H9 (cell line): ENCODE data around the gene SIDT2. TPM values are rescaled to one million over a fixed set of nuclear protein-coding genes. Genes with fewer than 3 reads are reported as not detected.

ENCODE experiments used
- DNase-seq: peaks from one replicate; pipeline ENCODE4 v3.0.0-alpha.2; 2017
- H2AFZ ChIP-seq: one replicate; pipeline ENCODE4 v1.6.1; 2013; ENCODE audit warnings: mild to moderate bottlenecking, low read length, control low read depth, moderate library complexity
- H2AK5ac ChIP-seq: 2 replicates; pipeline ENCODE4 v1.6.1; 2013; ENCODE audit warnings: low read length, control low read depth, mixed read lengths; ENCODE audit not compliant: insufficient read length
- H2BK120ac ChIP-seq: one replicate; pipeline ENCODE4 v1.6.1; 2013; ENCODE audit warnings: low read depth, mild to moderate bottlenecking, low read length, control low read depth, inconsistent platforms; ENCODE audit not compliant: poor library complexity, severe bottlenecking
- H2BK12ac ChIP-seq: 2 replicates; pipeline ENCODE4 v1.6.1; 2013; ENCODE audit warnings: low read length, control low read depth, mixed read lengths, low read depth; ENCODE audit not compliant: insufficient read length
- H2BK15ac ChIP-seq: 2 replicates; pipeline ENCODE4 v1.6.1; 2013; ENCODE audit warnings: low read depth, low read length, control low read depth
- H2BK20ac ChIP-seq: one replicate; pipeline ENCODE4 v1.6.1; 2013; ENCODE audit warnings: low read depth, mild to moderate bottlenecking, low read length, control low read depth, inconsistent platforms; ENCODE audit not compliant: poor library complexity, severe bottlenecking
- H2BK5ac ChIP-seq: 2 replicates; pipeline ENCODE4 v1.6.1; 2013; ENCODE audit warnings: low read length, control low read depth, mixed read lengths; ENCODE audit not compliant: insufficient read length
- H3K14ac ChIP-seq: 2 replicates; pipeline ENCODE4 v1.6.1; 2013; ENCODE audit warnings: low read length, control low read depth; ENCODE audit not compliant: insufficient read depth
- H3K18ac ChIP-seq: 2 replicates; pipeline ENCODE4 v1.6.1; 2013; ENCODE audit warnings: low read depth, mild to moderate bottlenecking, mixed read lengths, low read length, control low read depth; ENCODE audit not compliant: insufficient read length
- H3K23ac ChIP-seq: 2 replicates; pipeline ENCODE4 v1.6.1; 2013; ENCODE audit warnings: low read length, control low read depth, mixed read lengths, low read depth; ENCODE audit not compliant: insufficient read length
- H3K23me2 ChIP-seq: 2 replicates; pipeline ENCODE4 v1.6.1; 2013; ENCODE audit warnings: low read depth, mild to moderate bottlenecking, mixed read lengths, low read length, control low read depth; ENCODE audit not compliant: insufficient read length, poor library complexity, severe bottlenecking
- H3K27ac ChIP-seq: 2 replicates; pipeline ENCODE4 v1.5.1; 2013; ENCODE audit warnings: low read length, control low read depth, mixed read lengths, low read depth; ENCODE audit not compliant: insufficient read length
- H3K27me3 ChIP-seq: 2 replicates; pipeline ENCODE4 v1.6.1; 2013; ENCODE audit warnings: low read length, control low read depth, inconsistent platforms; ENCODE audit not compliant: insufficient read depth
- H3K4ac ChIP-seq: 2 replicates; pipeline ENCODE4 v1.6.1; 2013; ENCODE audit warnings: low read depth, mild to moderate bottlenecking, control low read depth, inconsistent platforms, low read length, moderate library complexity
- H3K4me1 ChIP-seq: 2 replicates; pipeline ENCODE4 v1.6.1; 2013; ENCODE audit warnings: low read length, control low read depth, inconsistent platforms; ENCODE audit not compliant: insufficient read depth
- H3K4me2 ChIP-seq: 2 replicates; pipeline ENCODE4 v1.6.1; 2013; ENCODE audit warnings: low read length, control low read depth, mixed read lengths; ENCODE audit not compliant: insufficient read length, insufficient read depth
- H3K56ac ChIP-seq: 2 replicates; pipeline ENCODE4 v1.6.1; 2013; ENCODE audit warnings: low read depth, mild to moderate bottlenecking, mixed read lengths, low read length, control low read depth; ENCODE audit not compliant: insufficient read length
- H3K79me1 ChIP-seq: 2 replicates; pipeline ENCODE4 v1.6.1; 2013; ENCODE audit warnings: low read depth, mild to moderate bottlenecking, moderate library complexity, low read length, control low read depth, inconsistent platforms; ENCODE audit not compliant: insufficient read depth, poor library complexity, severe bottlenecking
- H3K79me2 ChIP-seq: 2 replicates; pipeline ENCODE4 v1.6.1; 2013; ENCODE audit warnings: low read length, control low read depth, inconsistent platforms; ENCODE audit not compliant: insufficient read depth
- H3K9ac ChIP-seq: 2 replicates; pipeline ENCODE4 v1.6.1; 2013; ENCODE audit warnings: low read length, control low read depth, mixed read lengths; ENCODE audit not compliant: insufficient read length; ENCODE audit errors: extremely low read depth
- H3K9me3 ChIP-seq: one replicate; pipeline ENCODE4 v1.6.1; 2013; ENCODE audit warnings: low read depth, low read length, inconsistent platforms; ENCODE audit not compliant: control insufficient read depth
- H3T11ph ChIP-seq: one replicate; pipeline ENCODE4 v1.6.1; 2013; ENCODE audit warnings: mild to moderate bottlenecking, low read length, control low read depth, inconsistent platforms
- H4K20me1 ChIP-seq: one replicate; pipeline ENCODE4 v1.6.1; 2013; ENCODE audit not compliant: control insufficient read depth, insufficient read length, insufficient read depth
- H4K5ac ChIP-seq: 2 replicates; pipeline ENCODE4 v1.6.1; 2013; ENCODE audit warnings: low read depth, mild to moderate bottlenecking, mixed read lengths, low read length, control low read depth; ENCODE audit not compliant: insufficient read length
- H4K8ac ChIP-seq: replicated peaks from 2 replicates; pipeline ENCODE4 v1.6.1; 2013; ENCODE audit warnings: low read length, control low read depth, mixed read lengths, low read depth; ENCODE audit not compliant: insufficient read length
- H4K91ac ChIP-seq: 2 replicates; pipeline ENCODE4 v1.6.1; 2013; ENCODE audit warnings: low read depth, mild to moderate bottlenecking, moderate library complexity, mixed read lengths, low read length, control low read depth; ENCODE audit not compliant: insufficient read length
- H3K27ac Mint-ChIP-seq, 3 experiments: 2 replicates in 2 of 3; 3 replicates in 1 of 3; pipeline ENCODE4 v1.8.0; 2020 to 2021; ENCODE audit warnings: mixed read lengths in 3 of 3, mild to moderate bottlenecking in 1 of 3, moderate library complexity in 1 of 3
- H3K27me3 Mint-ChIP-seq: 2 replicates; pipeline ENCODE4 v1.8.0; 2021; ENCODE audit warnings: low read depth, mild to moderate bottlenecking, moderate library complexity, mixed read lengths
- H3K36me3 Mint-ChIP-seq, 3 experiments: 2 replicates in 2 of 3; 3 replicates in 1 of 3; pipeline ENCODE4 v1.8.0; 2020 to 2021; ENCODE audit warnings: low read depth in 3 of 3, mixed read lengths in 3 of 3; ENCODE audit not compliant: insufficient read depth in 1 of 3
- H3K4me1 Mint-ChIP-seq, 2 experiments: 2 replicates each; pipeline ENCODE4 v1.8.0; 2020; ENCODE audit warnings: mixed read lengths in 2 of 2
- H3K4me3 Mint-ChIP-seq, 2 experiments: 2 replicates in 1 of 2; 3 replicates in 1 of 2; pipeline ENCODE4 v1.8.0; 2020 to 2021; ENCODE audit warnings: mild to moderate bottlenecking in 2 of 2, mixed read lengths in 2 of 2, moderate library complexity in 1 of 2
- H3K9me3 Mint-ChIP-seq, 2 experiments: 2 replicates in 1 of 2; 3 replicates in 1 of 2; pipeline ENCODE4 v1.8.0; 2020; ENCODE audit warnings: mild to moderate bottlenecking in 2 of 2, mixed read lengths in 2 of 2, moderate library complexity in 1 of 2
- WGBS: extraction: QIAGEN DNeasy Blood & Tissue Kit; methylation state at CpG from one replicate; pipeline ENCODE4 v1.1.7; 2013; ENCODE audit warnings: missing lambda C conversion rate, low lambda C conversion rate, mixed read lengths; ENCODE audit not compliant: insufficient read length; ENCODE audit errors: extremely low coverage; 5-methylcytosine and 5-hydroxymethylcytosine counted together
- total RNA-seq: library from RNA; stranded (reverse); gene quantifications from 2 replicates; pipeline ENCODE4 v1.2.1, GENCODE V29; 2021
- TF ChIP-seq, protein P1 (sequence below): fragments of 200-600 bp; sonication (generic); conservative IDR thresholded peaks from 3 replicates; pipeline ENCODE4 v1.8.0; 2021; ENCODE audit warnings: antibody characterized with exemption, mild to moderate bottlenecking

The SIDT2 gene
- total RNA-seq, 1 experiment from 2014 or later: 18.3 TPM

DNA sequence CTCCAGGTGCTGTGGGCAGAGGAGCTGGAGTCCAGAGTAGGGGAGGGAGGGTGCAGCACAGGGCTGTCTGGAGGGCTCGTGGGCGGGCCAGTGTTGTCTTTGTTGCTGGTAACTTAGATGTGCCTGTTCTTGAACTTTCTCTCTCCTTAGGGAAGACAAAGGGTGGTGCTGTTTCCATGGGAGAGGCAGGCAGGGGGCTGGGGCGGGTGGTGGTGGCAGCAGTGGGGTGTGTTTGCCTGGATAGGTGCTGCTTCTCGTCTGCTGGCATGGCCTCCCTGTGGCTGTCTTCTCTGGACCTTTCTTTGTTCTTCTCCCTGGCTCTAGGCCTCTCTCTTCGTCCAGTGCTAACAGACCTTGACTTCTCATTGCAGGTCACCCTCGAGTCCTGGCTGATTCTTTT lies 8.5 kb downstream of the SIDT2 start:
- Histone ChIP-seq H3K79me1 (no peaks in the 10 kb centered on the region), H2BK120ac (no peak overlapping the region), H3K79me2 (no peaks in the 10 kb centered on the region), H4K5ac (no peak overlapping the region), H3K56ac (no peak overlapping the region), H4K20me1 (no peaks in the 10 kb centered on the region), H3K14ac (no peak overlapping the region), H3K4ac (no peak overlapping the region), H4K91ac (no peak overlapping the region), H2AK5ac (no peak overlapping the region), H2BK20ac (no peak overlapping the region), H3K23me2 (no peaks in the 10 kb centered on the region), H3K27me3 (no peaks in the 10 kb centered on the region), H3T11ph (no peak overlapping the region), H3K9ac (no peak overlapping the region), H2BK15ac (no peak overlapping the region), H2BK5ac (no peak overlapping the region), H3K18ac (no peak overlapping the region), H4K8ac (no peak overlapping the region), H2AFZ (no peak overlapping the region), H3K4me1 (no peaks in the 10 kb centered on the region), H2BK12ac (no peak overlapping the region), H3K23ac (no peak overlapping the region), H3K4me2 (no peak overlapping the region), H3K27ac (no peak overlapping the region), H3K9me3 (no peaks in the 10 kb centered on the region)
- TF ChIP-seq, protein P1, sequence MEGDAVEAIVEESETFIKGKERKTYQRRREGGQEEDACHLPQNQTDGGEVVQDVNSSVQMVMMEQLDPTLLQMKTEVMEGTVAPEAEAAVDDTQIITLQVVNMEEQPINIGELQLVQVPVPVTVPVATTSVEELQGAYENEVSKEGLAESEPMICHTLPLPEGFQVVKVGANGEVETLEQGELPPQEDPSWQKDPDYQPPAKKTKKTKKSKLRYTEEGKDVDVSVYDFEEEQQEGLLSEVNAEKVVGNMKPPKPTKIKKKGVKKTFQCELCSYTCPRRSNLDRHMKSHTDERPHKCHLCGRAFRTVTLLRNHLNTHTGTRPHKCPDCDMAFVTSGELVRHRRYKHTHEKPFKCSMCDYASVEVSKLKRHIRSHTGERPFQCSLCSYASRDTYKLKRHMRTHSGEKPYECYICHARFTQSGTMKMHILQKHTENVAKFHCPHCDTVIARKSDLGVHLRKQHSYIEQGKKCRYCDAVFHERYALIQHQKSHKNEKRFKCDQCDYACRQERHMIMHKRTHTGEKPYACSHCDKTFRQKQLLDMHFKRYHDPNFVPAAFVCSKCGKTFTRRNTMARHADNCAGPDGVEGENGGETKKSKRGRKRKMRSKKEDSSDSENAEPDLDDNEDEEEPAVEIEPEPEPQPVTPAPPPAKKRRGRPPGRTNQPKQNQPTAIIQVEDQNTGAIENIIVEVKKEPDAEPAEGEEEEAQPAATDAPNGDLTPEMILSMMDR: no peak
- peaks cover 3 to 42% (median 29%) of the 10 kb centered on the region in 3 experiments; a peak in 6 of 7 replicates for H3K36me3 Mint-ChIP-seq
- no peaks in the 10 kb centered on the region; a peak in 1 of 4 replicates for H3K4me1 Mint-ChIP-seq
- no peaks in the 10 kb centered on the region for H3K27me3 Mint-ChIP-seq
- H3K9me3 Mint-ChIP-seq: no peaks in the 10 kb centered on the region
- no CpG with 5 or more reads among the region's 6 CpGs for WGBS
- H3K27ac Mint-ChIP-seq: peak overlapping the region in 1 of 3 experiments; percentile 82; a peak in 3 of 7 replicates
- no peak for DNase-seq
- no peak overlapping the region for H3K4me3 Mint-ChIP-seq
